H4 (cell line): ENCODE measurements around the gene SCNN1A. TPM values are rescaled to one million over a fixed set of nuclear protein-coding genes. Genes with fewer than 3 reads are reported as not detected.

Experiments
- DNase-seq: peaks from one replicate; pipeline ENCODE4 v3.0.0-alpha.2; 2015; ENCODE audit warnings: low spot score
- total RNA-seq: library from RNA; depleted of rRNA; stranded (reverse); fragments of >200 nt; shearing (Covaris generic); gene quantifications from 2 replicates; pipeline ENCODE4 v1.2.3, GENCODE V29; 2014

The SCNN1A gene
- total RNA-seq, 1 experiment from 2014 or later: 2.1 TPM

DNA sequence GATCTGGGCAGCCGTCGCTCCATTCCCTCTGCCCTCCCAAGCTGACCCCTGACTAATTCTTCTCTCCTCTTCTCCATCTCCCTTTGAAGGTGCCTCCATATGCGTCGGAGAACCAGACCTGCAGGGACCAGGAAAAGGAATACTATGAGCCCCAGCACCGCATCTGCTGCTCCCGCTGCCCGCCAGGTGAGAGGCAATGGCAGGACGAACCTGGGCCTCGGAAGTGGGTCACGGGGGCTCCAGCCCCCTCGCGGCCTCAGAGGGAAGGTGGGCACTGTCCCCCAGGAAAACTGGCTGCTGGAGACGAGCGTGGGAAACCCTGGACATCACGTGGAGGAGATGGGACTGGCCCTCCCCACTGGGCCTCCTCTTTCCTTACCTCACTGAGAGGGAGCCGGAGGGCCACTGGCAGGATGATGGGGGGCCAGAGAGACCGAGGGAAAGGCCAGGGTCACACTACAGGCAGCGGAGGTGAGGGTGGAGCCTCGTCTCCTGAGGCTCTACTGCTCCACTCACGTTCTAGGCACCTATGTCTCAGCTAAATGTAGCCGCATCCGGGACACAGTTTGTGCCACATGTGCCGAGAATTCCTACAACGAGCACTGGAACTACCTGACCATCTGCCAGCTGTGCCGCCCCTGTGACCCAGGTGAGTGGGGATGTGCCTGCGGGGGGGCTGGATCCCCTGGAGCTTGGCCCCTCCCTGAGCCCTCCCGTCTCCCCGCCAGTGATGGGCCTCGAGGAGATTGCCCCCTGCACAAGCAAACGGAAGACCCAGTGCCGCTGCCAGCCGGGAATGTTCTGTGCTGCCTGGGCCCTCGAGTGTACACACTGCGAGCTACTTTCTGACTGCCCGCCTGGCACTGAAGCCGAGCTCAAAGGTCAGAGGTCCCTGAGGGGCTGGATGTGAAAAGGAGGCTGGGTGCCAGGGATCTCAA is 9.4 kb upstream of the SCNN1A start:
- DNase-seq: no peak

DNA sequence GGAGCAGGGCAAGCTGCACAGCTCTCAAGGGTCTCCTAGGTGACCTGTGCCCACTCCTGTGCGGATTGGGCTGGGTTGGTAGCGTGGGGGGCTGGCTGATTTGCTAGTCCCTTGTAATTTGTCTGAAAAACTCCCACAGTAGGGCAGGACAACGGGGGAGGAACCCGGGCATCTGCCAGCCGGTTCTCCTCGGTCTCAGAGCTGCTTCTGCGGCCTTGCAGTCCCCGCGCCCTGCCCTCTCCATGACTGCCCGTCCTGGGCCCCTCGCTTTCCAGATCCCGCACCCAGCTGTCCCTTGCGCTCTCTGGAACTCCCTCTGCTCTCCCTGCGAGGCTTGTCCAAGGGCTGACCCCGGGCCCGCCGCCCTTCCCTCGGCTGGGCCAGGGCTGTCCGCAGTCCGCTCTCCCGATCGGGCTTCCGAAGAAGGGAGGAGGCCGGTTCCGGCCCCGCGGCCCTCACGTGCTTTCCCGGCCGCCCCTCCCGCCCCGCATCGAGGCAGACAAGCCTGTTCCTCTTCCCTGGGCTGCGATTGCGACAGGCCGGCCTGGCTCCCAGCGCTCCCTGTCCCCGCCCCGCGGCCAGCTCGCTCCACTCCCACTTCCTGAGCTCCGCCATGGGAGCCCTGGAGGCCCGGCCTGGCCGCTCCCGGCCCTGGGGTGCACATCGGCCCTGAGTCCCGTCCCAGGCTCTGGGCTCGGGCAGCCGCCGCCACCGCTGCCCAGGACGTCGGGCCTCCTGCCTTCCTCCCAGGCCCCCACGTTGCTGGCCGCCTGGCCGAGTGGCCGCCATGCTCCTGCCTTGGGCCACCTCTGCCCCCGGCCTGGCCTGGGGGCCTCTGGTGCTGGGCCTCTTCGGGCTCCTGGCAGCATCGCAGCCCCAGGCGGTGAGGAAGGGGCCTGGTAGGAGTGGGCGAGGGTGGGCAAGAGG is 8.5 kb upstream of the SCNN1A start, which contains the start of gene LTBR:
Gene LTBR, plus strand, starts transcription at position 591 of the 927 bp plus-strand sequence. Its CDS starts 197 bp downstream, at position 788.
- DNase-seq: no peak

DNA sequence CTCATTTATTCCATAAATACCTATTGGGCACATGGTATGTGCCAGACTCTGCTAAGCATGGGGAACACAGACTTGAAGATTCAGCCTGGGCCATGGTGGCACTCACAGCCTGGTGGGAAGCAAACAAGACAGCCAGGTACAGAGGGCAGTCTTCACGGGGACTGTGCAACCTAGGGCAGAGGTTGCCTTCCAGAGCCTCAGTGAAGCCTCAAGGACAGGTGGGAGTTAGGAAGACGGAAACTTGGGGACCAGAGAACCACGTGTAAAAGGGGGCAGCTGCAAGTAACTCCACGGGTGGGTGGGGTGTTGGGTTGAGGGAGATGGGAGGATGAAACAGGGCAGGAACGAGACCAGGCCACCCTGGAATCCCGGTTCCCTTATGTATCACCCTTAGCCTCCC is 7.6 kb upstream of the SCNN1A start:
- no peak for DNase-seq

DNA sequence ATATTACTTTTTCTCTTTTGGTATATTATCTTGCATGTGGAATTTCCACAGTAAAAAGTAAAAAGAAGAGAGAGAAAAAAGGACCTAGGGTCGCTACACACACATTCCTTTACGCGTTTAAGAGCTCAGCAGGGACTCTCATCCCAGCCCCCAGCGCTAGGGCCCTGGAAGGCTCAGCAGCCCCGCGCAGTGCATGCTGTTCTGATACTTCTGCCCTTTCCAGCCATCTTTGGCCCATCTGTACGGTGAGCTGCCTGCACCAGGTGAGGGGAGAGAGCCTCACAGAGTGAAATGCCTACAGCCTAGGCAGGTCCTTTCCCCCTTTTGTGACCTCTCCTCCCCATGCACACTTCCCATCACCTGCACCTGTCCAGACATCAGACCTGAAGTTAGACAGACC is 7.0 kb upstream of the SCNN1A start:
- DNase-seq: no peak

DNA sequence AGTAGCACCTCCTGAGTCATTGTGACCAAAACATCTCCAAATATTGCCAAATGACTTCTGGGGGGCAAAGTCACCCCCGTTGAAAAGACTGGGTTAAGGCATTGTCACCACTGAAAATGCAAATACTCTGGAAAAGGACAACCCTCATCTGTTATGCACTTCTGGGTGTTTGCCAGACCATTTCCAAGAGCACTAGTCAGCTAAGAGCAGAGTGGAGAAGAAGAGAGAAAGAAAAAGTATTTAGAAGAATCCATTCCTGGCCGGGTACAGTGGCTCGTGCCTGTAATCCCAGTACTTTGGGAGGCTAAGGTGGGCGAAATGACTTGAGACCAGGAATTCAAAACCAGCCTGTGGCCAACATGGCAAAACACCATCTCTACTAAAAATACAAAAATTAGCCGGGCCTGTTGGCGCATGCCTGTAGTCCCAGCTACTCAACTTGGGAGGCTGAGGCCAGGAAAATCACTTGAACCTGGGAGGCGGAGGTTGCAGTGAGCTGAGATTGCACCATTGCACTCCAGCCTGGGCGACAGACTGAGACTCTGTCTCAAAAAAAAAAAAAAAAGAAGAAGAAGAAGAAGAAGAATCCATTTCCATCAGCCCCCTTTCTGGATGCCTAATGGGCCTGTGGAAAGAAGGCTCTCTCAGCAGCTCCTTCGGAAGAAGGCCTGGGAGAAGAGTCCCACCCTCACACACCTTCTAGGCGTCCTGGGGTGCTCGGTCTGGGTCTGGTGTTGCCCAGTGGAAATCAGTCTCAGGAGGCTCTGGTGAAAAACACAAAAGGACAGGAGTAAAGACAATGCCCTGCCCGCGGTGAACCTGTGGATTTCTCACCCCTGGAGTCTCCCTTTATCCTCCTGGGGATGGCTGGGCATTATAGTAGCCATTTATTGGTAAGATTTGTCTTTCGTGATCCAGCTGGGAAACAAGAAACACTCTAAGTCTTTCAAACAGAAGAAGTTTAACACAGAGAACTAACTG is 5.1 kb upstream of the SCNN1A start:
- DNase-seq: no peak

DNA sequence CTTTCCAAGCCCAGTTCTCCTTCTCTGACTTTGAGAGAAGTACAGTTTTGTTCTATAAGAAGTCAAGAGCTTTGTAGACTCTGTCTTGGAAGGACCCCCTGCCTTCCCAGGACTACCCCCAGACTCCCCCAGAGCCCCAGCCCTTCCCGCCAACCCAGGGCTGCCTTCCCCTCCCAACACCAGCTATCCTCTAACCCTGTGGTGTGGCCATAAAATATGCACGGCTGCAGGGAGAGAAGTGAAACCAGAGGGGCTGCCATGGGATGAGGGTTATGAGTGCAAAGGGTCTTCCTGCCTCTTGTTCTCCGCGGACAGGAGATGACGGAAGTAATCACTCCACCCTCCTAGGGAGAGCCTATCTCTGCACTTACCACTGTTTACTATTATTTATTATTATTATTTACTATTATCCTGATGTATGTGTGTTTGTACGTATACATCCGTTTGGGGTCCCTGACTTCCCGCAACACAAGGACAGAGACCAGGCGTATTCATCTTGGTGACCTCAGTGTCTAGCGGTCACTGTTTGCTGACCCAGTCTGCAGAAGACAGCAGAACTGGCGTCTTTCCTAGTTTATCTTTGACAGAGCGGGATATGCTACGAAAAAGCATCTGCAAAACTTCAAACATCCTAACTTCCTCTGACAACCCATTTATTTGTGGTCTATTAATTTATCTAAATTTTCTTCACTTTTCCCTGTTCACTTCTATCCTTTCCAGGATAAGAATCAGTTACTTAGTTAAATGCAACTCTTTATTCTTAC is 3.5 kb upstream of the SCNN1A start:
- DNase-seq: no peak

DNA sequence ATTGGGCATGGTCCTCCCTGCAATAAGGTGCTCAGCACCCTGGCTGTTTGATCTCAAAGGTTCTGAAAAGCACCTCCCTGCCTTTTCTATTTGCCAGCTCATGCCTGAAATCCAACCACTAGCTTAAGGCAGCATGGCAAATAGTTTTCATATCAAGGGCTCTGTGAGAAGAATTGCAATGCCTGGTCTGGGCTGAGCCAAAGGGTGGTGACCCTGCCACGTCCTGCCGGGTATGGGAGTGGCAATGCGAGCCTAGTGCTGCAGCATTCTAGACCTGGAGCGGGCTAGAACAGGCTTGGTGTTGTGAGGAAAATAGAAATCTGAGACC is 2.3 kb upstream of the SCNN1A start:
- no peak for DNase-seq

DNA sequence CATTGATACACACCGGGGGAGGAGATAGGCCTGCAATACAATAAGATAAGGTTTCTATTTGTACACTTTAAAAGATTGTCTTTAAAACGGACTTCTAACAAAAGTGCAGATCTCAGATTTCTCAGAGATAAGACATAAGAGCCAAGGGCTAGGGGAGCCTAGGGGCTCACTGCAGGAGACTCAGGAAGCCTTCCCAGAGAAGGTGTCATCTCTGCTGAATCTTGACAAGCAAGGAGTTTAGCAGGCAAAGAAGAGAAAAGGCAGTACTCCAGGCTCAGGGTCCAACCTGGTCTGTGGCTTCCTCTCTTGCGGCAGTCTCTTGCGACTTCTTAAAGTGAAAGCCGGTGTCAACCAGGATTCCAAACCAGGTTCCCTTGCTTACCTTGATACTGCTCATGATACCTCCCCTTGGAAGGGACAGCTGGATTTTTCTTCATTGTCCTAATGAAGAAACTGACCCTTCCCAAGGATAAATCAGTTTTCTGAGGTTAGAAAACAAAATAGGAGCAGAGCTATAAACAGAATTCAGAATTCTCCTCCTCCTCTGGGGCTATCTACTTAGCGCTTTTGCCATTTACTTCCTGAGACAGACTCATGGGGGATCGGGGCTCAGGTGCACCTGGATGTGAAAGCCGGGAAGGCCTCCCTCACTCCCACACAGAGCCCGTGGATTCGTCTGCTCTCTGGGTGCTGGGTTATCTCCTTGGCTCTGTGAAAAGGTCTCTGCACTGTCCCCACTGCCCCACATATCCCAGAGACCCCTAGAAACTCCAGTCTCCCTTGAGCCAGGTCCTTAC is 1.7 kb upstream of the SCNN1A start:
- DNase-seq: no peak

DNA sequence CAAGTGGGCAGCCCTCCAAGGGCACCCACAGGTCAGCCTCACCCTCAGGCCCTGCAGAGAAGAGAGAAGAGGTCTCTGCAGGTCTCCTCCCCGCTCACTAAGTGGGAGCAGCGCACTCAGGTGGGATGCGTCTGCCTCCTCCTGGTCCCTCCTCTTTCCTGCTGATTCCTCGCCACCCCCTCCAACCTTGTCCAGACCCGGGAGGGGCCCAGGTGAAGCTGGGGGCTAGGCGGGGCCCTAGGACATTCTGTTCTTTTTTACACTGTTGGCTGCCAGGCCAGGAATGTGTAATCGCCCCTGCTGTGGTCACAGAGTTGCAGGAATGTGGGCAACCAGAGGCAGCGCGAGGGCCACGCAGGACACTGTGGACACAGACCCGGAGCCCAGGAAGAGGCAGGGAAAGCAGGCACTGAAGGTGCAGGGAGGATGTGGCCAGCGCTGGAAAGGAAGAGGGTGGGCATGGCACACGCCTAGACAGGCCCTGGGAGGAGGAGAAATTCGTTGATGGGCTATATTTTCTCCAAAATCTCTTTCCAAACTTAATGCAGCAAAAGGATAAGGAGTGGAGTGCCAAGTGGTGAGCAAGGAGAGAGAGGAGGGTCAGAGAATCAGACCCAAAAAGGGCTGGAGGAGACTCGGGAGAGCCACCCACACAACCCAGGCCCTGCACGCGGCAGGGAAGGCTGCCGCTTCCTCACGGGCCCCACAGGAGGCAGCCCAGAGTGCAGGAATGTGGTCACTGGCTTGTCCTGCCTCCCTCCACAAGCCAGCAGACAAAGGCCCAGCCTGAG is 911 bp upstream of the SCNN1A start:
- DNase-seq: peak; percentile 70

DNA sequence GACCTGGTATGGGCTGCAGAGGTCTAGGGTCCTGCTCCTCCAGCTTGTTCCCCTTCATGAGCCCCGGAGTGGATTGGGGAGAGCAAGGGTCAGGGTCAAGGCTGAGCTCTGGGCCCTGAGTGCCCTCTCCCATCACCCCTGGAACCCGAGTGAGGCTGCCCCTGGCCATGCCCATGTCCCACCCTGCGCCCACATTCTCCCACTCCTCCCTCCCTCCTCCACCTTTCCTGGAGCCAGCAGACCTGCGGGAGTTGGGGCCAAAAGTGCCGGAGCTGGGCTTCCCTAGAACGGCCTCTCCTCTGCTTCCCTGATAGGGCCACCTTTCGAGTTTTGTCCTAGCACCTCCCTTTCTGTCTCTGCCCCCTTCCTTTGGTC is 590 bp downstream of the SCNN1A start:
- no peak for DNase-seq

DNA sequence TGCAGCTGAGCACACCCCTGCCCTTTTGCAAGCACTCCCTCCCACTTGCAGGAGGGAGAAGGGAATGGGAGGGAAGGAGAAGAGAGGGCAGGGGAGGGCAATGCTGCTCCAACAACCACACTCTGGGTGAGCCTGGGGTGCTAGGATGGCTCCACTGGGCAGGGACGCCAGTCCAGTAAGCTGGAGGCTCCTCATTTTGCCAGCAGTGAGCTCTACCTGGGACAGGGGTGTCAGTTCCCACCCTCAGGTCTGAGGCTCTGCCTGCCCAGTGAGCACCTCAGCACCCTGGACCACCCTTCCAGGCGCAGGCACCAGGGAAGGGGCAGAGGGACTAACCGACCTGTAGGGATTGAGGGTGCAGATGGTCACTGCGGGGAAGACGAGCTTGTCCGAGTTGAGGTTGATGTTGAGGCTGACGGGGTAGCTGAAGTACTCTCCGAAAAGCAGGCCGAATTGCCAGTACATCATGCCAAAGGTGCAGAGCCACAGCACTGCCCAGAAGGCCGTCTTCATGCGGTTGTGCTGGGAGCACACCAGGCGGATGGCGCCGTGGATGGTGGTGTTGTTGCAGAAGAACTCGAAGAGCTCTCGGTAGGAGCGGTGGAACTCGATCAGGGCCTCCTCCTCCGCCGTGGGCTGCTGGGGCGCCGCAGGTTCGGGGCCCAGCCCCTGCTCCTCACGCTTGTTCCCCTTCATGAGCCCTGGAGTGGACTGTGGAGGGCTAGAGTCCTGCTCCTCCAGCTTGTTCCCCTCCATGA is 1.2 kb downstream of the SCNN1A start:
- no peak for DNase-seq

DNA sequence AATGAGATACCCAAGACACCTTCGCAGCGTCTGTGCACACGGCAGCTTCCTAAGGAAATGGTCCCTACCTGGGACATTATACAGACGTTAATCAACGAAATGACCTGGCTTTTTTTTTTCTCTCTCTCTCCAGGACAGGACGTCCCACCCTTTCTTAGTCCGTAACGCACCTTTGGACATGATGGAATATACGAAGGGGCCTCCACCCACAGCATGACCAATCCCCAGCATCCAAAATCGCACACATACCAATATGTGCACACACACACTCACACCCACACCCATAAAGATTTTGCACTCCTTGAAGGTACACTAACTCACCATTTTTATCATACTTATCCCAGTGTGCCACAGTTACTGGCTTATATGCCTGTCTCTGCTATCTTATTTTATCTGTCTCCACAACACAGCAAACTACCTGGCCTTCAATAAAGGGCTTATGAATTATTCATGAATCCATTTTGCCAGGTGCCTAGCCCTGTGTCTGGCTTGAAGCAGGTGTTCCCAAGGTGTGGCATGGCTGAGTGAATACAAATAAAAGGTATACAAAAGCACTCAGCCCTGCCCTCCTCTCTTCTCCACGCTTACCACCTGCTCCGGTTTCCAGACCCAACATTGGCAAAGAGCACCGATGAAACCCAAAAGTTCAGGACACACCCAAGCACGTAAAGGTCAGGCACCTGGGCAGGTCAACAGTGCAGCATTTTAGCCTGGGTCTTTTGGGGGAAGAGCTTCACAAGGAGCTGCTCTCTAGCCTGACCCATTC is 2.2 kb downstream of the SCNN1A start:
- no peak for DNase-seq

DNA sequence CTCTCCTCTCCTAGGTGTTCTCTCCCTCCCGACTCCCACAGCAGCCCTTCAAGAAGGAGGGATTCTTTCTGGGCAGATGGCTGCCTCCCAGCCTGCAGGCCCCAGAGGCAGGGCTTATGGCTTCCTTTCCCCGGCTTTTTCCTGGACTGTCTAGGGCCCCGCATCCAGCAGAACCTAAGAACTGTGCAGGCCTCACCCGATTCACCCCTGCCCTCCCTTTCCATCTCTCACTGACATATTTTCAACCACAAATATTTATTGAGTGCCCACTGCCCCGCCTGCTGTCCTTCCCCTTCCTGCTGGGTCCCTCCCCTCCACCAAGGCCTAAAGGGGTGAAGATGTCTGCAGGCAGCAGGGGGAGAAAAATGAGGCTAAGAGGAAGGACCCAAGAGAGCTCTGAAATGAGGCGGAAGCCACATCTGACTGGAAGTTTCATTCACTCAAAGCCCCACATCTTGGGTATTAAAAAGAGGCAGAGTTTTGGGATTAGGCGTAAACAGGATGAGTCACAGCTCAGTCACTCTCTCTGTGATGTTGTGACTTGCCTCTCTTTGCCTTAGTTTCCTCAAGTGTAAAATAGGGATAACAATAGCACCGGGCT is 2.9 kb downstream of the SCNN1A start:
- DNase-seq: peak; percentile 95

DNA sequence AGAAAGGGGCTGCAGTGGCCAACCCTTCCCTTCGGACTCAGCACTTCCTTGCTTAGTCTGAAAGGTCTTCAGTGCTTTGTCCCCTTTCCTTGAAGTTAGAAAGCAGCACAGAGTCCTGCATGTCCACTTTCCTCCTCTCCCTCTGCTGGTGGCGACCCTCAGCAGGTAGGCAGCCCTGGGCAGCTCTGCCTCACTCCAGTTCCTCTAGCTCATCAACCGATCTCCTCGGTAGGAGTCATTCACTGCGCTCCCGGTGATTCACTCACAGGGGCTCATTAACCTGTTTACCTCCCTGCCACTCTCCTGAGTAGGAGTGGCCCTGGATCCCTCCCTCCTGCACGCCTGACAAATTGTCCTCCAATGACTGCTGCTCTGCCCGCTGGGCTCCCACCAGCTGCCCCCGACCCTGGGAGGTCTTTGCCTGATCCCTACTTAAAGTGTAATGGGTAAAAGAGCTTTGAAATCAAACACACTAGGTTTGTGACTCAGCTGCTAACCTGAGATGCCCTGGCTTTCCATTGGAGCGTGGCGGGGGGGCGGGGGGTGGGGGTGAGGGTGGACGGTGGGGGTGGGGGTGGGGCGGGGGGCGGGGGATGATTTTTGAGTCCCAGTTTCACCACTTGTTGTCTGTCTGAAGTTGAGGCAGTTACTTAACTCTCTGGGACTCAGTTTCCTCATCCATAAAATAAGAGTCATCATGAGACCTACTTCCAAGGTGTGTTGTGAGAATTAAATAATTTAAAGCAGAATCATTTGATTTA is 4.2 kb downstream of the SCNN1A start:
- DNase-seq: peak; percentile 98

DNA sequence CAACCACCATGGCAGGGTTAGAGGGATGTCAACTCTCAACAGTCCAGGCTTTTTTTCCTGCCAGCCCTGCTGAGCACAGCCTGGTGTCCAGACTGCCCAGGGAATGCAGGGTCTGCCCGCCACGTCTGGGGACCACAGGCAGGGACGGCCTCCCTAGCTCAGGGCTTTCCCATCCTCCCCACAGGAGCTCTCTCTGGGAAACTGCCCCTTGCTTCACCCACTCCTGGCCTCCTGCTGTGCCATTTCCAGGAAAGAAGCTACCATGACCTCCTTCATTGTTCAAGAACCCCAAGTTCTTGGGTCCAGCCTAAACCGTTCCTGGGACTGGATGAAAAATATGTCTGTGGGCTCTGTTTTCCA is 4.8 kb downstream of the SCNN1A start:
- no peak for DNase-seq

DNA sequence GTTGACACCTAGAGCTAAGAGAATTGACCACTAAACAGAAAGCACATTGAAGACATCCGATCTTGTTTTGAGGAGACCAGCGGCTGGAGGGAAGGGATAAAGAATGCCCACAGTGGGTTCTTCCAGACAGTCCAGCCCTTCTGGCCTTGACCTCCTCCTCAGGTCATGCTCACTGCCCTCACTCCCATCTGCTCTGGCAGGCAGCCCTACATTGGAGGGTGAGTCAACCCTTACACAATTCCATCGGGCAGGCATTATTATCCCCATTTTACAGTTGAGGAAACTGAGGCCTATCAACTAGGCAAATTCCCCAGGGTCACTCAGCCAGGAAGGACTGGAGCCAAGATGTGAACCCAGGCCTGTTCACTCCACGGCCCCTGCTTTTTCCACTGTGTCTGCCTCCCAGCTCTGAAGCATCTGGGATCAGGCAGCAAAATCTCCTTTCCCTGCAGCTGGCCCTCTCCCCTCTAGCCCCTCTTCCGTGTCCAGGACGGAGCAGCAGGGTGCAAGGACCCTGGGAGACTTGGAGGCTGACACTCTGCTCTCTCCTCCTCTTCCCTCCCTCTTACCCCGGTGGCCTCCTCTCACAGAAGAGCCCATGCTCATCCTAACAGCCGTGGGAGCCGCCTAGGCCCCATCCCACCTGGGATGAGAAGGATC is 5.3 kb downstream of the SCNN1A start:
- no peak for DNase-seq
